ENCODE measurements around the gene ACCSL.

The ACCSL gene

DNA sequence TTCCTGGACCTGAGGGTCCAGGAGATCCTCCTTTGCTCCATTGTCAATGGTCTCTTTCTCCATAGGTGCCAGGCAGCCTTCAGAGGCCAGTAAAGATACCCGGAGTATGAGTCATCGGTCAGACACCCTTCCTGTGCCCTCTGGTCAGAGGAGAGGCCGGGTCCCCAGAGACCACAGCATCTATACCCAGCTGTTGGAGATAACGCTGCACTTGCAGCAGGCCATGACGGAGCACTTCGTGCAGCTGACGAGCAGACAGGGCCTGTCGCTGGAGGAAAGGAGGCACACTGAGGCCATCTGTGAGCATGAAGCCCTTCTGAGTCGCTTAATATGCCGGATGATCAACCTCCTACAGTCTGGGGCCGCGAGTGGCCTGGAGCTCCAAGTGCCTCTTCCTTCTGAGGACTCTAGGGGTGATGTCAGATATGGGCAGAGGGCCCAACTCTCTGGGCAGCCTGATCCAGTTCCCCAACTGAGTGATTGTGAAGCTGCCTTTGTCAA, at the start of gene ACCSL:
ACCSL (plus strand) TSS at position 51 of the 501 bp plus-strand sequence; CDS start at position 107, 56 bp downstream.
- DNase-seq: no peak

DNA sequence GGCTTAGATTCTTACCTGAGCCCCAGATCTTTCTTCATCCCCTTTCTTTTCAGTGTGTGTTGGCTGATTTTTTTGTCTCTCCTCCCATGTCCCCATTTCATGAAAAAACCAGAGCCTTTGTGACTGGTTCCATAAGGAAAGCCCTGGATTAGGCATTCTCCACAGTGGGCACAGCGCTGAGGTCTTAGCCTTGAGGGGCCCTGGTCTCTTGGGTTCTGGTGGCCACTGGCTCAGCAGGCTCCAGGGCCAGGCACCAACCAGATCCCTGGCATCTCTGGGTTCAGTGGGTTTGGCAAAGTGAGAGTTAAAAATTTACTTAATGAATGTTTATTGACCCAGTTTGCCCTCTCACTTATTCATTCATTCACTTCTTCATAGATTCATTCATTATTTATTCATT, 49.5 kb upstream of the ACCSL start:
- no peak for DNase-seq

DNA sequence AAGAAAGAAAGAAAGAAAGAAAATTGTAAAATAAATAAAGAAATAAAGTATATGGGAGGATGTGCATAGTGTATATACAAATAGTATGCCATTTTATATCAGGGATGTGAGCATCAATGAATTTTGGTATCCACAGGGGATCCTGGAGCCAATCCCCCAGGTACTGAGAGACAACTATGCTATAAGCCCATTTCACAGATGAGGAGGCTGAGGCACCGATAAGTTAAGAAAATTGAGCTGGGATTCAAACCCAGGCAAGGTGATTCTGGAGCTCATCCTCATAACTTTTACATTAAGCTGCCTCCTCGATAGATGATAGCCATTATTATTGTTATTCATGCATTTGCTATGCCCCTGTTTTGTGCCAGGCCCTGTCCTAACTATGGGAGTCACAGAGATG, 47.0 kb upstream of the ACCSL start:
- no peak for DNase-seq

DNA sequence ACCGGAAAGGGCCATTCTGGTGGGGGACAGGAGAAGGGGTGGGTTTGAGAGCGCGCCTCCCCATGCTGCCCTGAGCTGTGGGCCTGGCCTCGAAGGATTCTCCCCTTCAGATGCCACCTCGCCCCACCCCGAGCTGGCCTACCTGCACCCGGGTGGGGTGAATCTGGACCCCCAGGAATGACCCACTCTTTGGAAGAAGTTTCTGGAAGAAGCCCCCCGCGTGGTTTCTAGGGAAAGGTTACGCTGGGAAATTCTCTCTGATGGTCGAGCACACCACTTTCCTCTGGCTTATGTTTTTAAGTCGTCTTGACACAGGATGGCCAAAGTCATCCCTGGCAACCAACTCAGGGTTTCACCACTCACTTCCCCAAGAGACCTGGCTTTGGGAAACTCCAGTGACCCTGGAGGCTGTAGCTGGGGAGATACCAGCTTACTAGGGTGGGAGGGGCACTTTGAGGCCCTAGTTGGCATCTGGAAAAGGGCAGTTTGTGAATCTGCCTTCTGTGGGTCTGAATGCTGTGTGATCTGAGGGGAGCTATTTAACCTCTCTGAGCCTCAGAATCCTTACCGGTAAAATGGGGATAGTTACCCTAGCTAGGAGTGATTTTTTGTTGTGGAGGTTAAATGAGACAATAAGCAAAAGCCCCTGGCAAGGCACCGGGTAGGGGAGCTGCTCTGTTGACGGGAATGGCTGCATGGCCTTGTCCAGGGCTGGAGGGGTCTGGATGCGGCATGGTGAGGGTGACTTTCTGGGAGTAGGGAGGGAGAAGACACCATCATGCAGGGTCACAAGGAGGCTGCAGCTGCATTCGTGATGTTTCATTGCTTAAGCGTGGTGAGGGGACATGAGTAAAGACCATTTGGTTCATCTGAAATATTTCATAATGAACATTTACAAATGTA, 45.3 kb upstream of the ACCSL start:
- DNase-seq: no peak

DNA sequence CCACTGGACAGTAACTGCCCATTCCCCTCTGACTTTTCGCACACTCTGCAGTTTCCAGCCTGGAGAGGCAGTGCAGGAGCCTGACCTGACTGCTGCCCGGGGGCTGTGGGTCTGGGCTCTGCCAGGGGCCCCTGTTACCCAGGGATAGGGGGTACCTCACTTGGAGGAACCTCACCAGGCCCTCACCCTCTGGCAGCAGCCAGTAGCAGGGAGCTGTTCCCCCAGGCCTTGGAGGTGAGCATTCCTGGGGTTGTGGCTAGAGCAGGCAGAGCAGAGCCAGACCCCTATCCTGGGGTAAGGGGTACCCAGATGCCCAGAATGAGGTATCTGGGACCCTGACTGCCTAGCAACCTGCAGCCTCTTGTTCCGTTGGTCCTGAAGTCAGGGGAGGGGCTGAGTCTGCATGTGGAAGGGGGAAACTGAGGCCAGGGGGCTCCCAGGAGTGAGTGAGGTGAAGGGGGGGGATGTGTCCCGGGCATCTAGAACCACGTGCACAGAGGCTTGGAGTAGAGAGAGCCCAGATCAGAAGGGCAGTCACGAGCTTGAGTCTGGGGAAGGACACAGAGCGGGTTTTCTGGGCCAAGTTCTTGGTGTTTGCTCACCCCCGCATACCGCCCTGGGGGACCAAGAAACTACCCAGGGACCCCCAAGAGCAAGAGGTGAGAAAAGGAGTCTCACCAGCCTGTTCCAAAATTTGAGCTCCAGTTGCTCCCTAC, 43.9 kb upstream of the ACCSL start:
- DNase-seq: no peak

DNA sequence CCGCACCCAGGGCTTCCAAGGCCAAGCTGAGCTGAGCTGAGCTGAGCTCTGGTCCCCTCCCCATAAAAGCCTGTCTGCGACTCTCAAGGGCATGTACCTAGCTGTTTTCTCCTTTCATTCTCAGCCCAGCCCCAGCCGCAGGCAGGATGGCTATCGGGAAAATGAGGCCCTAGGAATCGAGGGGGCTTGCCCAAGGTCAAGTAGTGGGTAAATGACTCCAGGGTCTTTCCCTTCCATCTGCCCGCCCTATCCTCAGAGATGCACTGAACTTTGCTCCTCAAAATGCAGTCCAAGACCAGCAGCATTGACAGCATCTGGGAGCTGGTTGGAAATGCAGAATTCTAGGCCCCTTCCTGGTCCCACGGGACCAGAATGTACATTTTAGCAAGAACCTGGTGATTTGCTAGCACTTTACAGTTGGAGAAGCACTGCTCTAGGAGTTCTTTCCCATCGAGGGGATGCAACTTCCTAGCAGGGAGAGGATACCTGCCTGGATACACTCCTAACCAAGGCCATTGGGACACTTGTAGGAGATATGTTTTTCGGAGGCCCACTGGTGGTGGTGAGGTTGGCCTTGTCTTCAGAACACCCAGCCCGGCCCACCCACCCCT, 43.2 kb upstream of the ACCSL start:
- DNase-seq: no peak

DNA sequence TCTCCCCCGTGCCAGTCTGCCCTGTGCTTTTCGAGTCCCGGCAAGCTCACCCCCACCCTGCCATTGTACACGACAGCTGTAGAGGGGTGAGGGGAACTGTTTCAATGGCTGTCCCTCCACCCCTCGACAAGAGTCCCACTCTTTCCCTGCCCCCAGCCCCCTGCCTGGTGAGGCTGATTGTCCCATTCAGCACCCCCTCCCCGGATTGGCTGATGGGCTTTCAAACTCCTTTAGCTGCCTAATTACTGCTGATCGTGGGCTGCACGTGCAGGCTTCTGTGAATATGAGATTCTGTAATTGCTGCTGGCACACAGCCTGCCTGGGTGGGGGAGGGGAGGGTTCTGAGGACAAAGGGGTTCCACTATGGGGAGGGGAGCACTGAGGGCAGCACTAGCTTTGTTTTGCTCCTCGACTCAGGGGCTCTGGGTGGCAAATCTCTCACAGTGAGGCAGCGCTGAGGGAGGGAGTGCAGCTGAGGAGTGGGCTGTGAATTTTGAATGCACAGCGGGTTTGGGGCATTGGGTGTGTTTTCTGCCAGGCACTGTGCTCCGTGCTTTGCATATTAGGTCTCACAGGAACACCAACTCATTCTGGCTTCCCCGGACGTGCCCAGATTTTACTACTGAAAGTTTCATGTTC, 42.6 kb upstream of the ACCSL start:
- peak; percentile 79 for DNase-seq

DNA sequence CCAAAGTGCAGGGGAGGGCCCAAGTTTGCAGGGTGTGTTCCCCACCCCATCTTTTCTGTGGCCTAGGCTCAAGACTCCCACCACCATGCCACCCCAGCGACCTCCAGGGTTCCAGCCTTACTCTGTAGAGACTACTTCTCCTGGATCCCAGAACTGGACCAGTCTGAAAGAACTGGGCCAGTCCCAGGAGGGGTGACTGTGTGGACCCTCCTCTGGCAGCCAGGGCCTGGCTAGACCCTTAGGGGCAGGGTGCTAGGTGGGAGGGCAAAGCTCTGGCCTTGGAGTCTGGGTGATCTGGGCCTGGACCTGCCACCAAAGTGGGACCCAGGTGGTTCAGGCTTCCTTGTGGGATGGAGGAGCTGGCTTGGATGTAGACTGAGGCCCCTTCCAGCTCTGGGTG, 41.8 kb upstream of the ACCSL start:
- no peak for DNase-seq

DNA sequence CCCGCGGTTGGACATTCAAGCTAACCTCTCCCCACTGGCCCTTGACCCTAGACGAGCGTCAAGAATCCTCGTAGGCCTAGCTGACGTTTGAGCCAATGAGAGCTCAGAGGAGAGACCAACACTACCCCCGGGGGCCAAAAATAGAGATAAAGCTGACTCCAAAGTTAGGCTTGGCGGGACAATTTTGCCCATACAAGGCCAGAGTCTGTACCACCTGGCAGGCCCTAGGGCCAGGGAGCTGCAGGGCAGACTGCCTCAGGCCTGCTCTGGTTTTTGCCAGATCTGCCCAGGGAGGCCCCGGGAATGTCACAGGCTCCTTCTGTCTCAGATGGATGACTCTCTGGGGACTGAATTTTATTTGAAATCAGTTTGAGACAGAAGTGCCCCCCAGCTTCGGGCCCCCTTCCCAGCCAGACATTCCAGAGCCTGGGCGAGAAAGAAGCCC, 40.8 kb upstream of the ACCSL start:
- DNase-seq: no peak

DNA sequence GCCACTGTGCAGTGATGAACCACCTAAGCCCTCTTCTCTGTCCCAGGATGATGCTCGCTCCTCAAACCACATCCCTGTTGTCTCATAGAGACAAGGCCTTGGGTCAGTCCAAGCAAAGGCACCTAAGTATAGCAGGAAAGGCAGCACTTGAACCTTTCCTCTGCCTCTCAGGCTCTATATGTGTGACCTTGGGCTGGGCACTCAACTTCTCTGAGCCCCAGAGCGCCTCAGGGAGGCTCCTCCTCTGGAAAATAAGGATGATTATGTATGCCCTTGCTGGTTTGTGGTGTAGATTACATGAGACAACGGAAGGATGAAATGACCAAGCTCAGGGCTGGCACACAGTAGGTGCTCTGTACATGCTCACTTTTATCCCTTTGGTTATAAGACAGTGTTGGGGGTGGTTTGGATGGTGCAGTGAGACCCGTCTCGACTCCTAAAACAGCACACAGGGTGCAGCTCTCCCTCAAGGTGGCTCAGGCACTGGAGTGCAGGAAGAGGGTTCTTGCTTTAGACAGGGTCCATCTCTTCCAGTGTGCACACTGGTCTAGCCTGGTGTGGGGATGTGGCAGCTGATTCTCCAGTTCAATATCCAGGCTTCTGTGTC, 40.2 kb upstream of the ACCSL start:
- DNase-seq: no peak

DNA sequence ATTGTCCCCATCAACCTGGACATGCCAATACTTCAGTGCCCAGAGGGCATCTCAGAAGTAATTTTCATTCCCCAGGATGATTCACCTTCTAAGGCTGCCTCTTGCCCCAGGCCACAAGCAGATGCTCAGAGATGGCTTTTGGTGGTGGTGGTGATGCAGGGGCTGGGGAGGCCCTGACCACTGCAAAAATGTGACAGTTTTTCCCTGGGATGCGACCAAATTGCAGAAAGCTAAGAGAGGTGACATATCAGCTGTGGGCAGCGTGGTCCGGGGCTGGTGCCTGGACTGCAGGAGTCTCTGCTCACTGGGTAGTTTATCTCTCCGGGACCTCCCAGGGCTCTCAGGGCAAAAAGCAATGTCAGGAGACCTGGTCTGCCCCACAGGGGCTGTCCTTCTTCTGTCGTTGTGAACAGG, 39.7 kb upstream of the ACCSL start:
- DNase-seq: no peak

DNA sequence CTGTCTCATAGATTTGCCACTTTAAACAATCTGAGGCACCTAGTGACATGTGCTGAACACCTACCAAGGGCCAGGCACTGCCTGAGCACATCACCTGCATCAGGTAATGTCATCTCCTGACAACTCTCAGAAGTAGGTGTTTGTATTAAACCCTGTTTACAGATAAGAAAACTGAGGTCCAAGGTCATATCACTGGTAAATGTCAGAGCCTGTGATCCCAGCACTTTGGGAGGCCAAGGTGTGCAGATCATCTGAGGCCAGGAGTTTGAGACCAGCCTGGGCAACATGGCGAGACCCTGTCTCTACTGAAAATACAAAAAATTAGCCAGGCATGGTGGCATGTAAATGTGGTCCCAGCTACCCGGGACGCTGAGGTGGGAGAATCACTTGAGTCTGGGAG, 39.1 kb upstream of the ACCSL start:
- DNase-seq: no peak

DNA sequence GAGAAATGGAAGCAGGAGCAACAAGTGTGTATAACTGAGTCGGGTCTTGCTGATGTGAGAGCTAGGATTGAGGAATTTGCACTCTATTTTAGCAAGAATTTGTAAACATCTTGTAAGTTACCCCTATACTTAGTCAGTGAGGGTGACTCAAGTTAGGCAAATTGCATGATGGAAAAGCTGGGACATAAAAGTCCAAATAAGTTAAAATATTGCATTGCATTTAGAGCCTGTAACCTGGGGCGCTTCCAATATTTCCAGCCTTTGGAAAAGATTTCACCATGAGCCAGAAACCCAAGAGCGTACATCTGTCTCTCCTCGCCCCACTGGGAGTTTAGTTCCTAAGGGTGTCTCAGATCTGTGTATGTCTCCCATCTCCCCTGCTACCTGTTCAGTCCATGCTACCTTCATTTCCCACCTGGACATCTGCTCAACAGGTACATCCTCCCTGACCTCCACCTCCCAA, 37.0 kb upstream of the ACCSL start:
- no peak for DNase-seq

DNA sequence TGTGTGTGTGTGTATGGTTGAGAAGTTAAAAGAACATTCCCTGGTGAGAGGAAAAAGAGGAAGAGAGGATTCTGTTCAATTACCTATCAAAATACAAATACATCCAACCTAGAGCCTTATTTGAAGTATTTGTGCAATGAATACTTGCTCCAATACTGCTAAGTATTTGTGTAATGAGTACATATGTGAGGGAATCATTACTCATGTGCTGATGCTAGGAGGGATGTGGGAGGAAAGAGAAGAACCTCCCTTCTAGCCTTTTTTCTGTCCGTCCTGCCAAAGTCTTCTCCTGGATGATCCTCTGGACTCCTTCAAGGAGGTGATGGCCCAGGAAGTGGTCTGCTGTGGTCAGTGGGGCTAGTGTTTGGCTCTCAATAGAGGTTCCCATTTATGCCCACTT, 36.0 kb upstream of the ACCSL start:
- DNase-seq: no peak

DNA sequence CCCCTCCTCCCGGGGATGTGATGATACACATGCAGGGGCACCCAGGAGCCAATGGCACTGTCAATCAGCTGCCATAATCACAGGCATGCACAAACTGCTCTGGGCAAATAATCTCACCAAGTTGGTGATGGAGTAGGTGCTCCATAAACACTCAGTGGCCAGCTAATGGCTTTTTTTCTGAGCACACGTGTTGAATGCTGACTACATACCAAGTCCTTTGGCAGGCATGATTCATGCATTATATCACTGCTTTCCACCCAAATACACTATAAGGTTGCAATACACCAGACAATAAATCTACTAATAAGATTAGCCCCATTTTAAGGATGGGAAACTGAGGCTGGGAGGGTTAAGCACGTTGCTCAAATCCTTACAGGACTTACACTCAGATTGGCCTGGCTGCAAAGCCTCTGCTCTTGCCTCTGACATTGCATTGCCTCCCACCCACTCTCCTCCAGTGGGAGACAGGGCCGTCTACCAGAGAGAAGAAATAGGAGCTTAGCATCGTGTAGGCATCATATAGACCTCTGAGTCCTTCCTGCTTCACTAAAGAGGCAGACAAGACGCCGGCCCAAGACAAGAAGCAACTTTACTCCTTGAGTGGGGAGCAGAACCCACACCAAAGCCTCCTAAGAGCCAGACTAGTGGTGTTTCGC, 32.7 kb upstream of the ACCSL start:
- DNase-seq: no peak

DNA sequence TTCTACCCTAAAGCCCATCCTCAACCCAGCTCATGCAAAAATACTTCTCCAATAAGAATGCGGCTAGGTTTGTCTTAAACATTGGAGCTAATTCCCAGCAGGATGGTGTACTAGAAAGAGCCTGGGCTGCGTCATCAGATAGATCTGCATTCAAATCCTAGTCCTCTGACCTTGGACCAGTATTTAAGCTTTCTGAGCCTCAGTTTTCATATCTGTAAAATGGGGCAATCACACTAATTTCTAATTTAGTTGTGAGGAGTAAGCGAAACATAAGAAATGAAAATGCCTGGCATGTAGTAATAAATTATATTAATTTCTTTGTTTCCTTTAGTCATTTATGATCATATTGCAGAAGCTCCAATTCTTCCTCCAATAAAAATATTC, 32.2 kb upstream of the ACCSL start:
- DNase-seq: no peak

DNA sequence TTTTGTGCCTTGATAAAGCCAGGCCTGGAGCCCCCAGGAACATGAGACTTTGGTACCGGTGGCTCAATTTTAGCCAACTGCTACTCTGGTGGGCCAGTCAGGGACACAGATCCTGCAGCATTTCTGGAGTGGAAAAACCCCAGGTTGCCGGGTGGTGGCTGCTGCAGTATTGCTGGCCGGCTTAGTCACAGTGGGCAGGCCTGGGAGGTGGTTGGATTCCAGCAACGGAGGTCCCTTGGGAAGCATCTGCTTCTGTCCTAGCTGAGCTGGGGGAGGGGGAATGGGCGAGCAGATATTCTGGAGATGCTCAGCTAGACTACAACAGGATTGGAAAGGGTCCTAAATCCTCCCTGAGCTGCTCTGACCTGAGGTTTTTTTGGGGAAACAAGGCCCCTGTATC, 31.6 kb upstream of the ACCSL start:
- DNase-seq: no peak

DNA sequence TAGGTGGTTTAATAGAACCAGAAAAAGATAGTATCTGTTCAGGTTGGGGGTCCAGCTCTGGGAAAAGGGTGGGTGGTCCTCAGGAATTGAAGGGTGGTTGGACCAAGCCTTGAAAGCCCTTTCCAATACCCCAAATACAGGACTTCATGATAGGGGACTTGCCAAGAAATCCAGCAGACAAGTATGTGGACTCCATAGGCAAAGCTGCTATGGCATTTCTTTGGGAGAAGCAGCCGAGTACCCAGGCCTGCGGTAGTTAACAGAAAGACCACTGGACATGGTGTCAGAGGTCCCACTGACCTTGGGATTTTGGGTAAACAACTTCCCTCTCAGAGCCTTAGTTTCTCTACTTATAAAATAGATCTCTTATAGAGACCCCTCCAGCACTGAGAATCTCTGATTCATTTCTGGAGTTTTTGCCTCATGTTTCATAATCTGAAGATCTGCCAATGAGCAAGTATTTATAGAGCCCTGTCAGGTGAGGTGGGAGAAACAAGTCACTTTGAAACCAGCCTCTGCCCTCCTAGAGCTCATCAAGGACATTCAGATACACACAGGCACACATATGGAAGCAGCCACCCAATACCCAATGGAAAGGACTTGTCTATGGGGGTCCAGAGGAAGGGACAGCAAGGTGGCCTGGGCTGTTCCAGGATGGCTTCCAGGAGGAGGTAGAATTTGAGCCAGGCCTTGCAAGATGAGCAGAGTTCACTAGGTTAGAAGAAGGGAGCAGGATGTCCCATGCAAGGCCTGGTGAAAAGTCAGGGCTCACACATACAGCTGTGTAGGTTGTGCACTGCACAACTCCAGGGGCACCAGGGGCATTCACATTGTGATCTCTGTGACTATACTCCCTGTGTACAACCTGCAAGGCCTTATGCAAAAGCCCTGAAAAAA, 31.0 kb upstream of the ACCSL start:
- no peak for DNase-seq

DNA sequence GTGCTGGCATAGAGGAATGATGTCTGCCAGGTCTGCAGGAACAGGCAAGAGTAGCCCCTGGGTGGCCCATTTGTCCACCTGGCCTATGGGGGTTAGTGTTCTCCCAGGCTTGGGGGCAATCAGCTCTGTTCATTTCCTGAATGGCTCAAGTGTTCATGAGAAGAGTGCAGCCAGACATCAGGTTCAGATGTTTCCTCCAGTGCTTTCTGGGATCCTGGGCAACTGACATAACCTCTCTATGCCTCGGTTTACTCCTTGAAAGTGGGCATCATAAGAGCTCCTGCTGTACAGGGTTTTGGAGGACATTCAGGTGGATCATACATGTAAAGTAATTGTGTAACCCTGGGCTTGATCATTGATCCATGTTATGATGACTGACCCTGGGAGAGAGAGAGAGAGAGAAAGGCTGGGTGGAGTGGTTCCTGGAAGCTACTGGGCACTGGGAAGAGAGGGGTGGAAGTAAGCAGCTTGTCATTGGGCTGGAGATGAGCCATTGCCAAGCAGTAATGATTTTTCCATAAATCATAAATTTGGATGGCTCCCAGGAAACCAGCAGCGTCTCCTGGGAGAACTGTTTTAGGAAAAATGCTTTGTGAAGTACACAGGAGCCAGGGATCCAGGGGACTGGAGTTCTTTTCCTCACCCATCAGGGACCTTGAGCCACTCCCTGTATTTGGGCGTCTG, 30.2 kb upstream of the ACCSL start:
- DNase-seq: no peak

DNA sequence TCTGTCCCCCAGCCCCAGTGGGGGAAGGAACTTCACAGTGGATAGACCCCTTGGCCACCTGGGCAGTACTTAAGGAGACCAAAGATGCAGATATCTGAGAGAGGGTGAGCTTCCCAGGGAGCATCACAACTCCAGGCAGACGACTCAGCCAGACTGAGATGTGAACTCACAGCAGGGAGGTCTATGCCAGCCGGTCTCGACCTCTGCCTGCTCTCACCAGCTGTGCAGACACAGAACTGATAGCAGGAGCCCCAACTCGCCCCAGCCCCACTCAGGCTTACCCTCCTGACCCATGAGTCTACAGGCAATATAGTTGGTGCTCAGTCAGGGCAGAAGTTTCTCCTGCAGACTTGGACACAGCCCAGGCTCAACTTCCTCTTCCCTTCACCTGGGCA, 29.7 kb upstream of the ACCSL start:
- no peak for DNase-seq

Measured in retina (tissue), 1 donor.